Panc1 (cell line): Measurements from ENCODE around the gene PLCB1. TPM values are rescaled to one million over a fixed set of nuclear protein-coding genes. Genes with fewer than 3 reads are reported as not detected.
A peak's percentile ranks its signal among the peaks of the same experiment; 100 is the strongest.

ENCODE experiments used
- ATAC-seq: fragments of 200-7000 bp; cut with Tn5 transposase; 2 replicates; pipeline ENCODE4 v1.9.1; 2020; ENCODE audit warnings: mild to moderate bottlenecking, moderate library complexity
- BruUV-seq: library from RNA; stranded (reverse); fragments of 400-500 nt; replicated peaks from 2 replicates; lab custom pipeline; 2021; lab: Mats Ljungman, UMichigan
- CTCF ChIA-PET: fragments of 300-600 bp; sonication (Branson Sonifier 250); formaldehyde crosslinking; loops from one replicate; lab custom pipeline; 2022; ENCODE audit warnings: antibody characterized with exemption; lab: Charles Lee
- POLR2A ChIA-PET: fragments of 300-600 bp; sonication (Branson Sonifier 250); formaldehyde crosslinking; loops from one replicate; lab custom pipeline; 2022; ENCODE audit warnings: antibody characterized with exemption; lab: Charles Lee
- DNase-seq: peaks from one replicate; pipeline ENCODE4 v3.0.0-alpha.2; 2010; ENCODE audit warnings: low read depth, low spot score
- H3K27ac ChIP-seq: 2 replicates; pipeline ENCODE4 v1.5.1; 2011; ENCODE audit warnings: mild to moderate bottlenecking, low read length, inconsistent platforms
- H3K27me3 ChIP-seq: fragments of 200-500 bp; sonication (Bioruptor generic); 2 replicates; pipeline ENCODE4 v1.6.0; 2014; ENCODE audit warnings: low read length, inconsistent platforms; ENCODE audit not compliant: control insufficient read depth, insufficient read depth
- H3K36me3 ChIP-seq: fragments of 200-500 bp; sonication (Bioruptor generic); 2 replicates; pipeline ENCODE4 v1.5.1; 2014; ENCODE audit warnings: inconsistent platforms, mild to moderate bottlenecking, low read length, moderate library complexity; ENCODE audit not compliant: control insufficient read depth, insufficient read depth
- H3K4me1 ChIP-seq: 2 replicates; pipeline ENCODE4 v1.5.1; 2011; ENCODE audit warnings: inconsistent platforms, mild to moderate bottlenecking, low read length, moderate library complexity; ENCODE audit not compliant: control insufficient read depth, insufficient read depth
- H3K4me3 ChIP-seq, 2 experiments: 2 replicates each; pipeline ENCODE4 v1.5.1; 2011 to 2012; ENCODE audit warnings: low read depth in 2 of 2, low read length in 2 of 2, mild to moderate bottlenecking in 2 of 2, inconsistent platforms in 1 of 2, moderate library complexity in 1 of 2
- H3K9me3 ChIP-seq: fragments of 200-500 bp; sonication (Bioruptor generic); 2 replicates; pipeline ENCODE4 v1.5.1; 2014; ENCODE audit warnings: low read depth, mild to moderate bottlenecking, inconsistent platforms, low read length, moderate library complexity; ENCODE audit not compliant: control insufficient read depth, insufficient read depth
- POLR2AphosphoS5 ChIP-seq: IDR thresholded peaks from 2 replicates; pipeline ENCODE4 v1.6.1; 2012; ENCODE audit warnings: mild to moderate bottlenecking, low read depth, low read length, moderate library complexity
- REST ChIP-seq, 2 experiments: IDR thresholded peaks; 2 replicates each; pipeline ENCODE4 v1.6.1; 2011 to 2012; ENCODE audit warnings: low read depth in 2 of 2, control low read depth in 1 of 2, low read length in 1 of 2, mild to moderate bottlenecking in 1 of 2, moderate library complexity in 1 of 2; ENCODE audit not compliant: insufficient read depth in 1 of 2
- SIN3A ChIP-seq: IDR thresholded peaks from 2 replicates; pipeline ENCODE4 v1.6.1; 2012; ENCODE audit warnings: low read depth, mild to moderate bottlenecking, low read length, moderate library complexity, borderline replicate concordance; ENCODE audit not compliant: insufficient read depth
- TCF7L2 ChIP-seq: IDR thresholded peaks from 2 replicates; pipeline ENCODE4 v1.6.1; 2011; ENCODE audit warnings: mild to moderate bottlenecking, low read depth, low read length, inconsistent platforms
- in situ Hi-C: cut with HindIII; loops from 2 replicates; pipeline ENCODE4 v1.10.0; 2016; ENCODE audit warnings: low sequenced_read_pairs, low pct_unique_long_range_greater_than_20kb
- intact Hi-C: fragments of 100-400 bp; cut with micrococcal nuclease; formaldehyde crosslinking; loops from one replicate; pipeline ENCODE4 v1.10.0; 2022; ENCODE audit not compliant: unreplicated experiment
- total RNA-seq: library from RNA; stranded (reverse); gene quantifications from one replicate; pipeline ENCODE4 v1.2.1, GENCODE V29; 2021; ENCODE audit not compliant: unreplicated experiment
- TF ChIP-seq, protein P1 (sequence below): fragments of 450-650 bp; IDR thresholded peaks from 2 replicates; pipeline ENCODE4 v1.5.1; 2017; ENCODE audit warnings: mild to moderate bottlenecking

Gene PLCB1
- total RNA-seq, 1 experiment from 2014 or later, result 0.59 TPM

- in situ Hi-C loops, result no loop called here
- no peak overlapping the region for H3K4me3 ChIP-seq
- BruUV-seq, result no TSS peak
- DNase-seq (peak; percentile 1), ATAC-seq (no peak)
- no peak overlapping the region for H3K27ac ChIP-seq
- intact Hi-C loops, result loop anchor here (5.0 kb wide), 3 partner anchors 257 to 347 kb away; partner anchors contain the start of gene PLCB1
- CTCF ChIA-PET, result no interaction called here
- POLR2A ChIA-PET, result no interaction called here
- H3K9me3 ChIP-seq, result no peaks in the 10 kb centered on the region
- no peaks in the 10 kb centered on the region for H3K4me1 ChIP-seq
- TF ChIP-seq TCF7L2 (no peak), POLR2AphosphoS5 (no peak), SIN3A (no peak), REST (IDR thresholded peaks at IDR 0.05; ENCODE audit: insufficient read depth in 1 of 2, low read depth in 2 of 2, low read length in 1 of 2) (no peak)
- TF ChIP-seq, protein P1, sequence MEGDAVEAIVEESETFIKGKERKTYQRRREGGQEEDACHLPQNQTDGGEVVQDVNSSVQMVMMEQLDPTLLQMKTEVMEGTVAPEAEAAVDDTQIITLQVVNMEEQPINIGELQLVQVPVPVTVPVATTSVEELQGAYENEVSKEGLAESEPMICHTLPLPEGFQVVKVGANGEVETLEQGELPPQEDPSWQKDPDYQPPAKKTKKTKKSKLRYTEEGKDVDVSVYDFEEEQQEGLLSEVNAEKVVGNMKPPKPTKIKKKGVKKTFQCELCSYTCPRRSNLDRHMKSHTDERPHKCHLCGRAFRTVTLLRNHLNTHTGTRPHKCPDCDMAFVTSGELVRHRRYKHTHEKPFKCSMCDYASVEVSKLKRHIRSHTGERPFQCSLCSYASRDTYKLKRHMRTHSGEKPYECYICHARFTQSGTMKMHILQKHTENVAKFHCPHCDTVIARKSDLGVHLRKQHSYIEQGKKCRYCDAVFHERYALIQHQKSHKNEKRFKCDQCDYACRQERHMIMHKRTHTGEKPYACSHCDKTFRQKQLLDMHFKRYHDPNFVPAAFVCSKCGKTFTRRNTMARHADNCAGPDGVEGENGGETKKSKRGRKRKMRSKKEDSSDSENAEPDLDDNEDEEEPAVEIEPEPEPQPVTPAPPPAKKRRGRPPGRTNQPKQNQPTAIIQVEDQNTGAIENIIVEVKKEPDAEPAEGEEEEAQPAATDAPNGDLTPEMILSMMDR, result peak; percentile 58
- no peaks in the 10 kb centered on the region for H3K36me3 ChIP-seq
- H3K27me3 ChIP-seq, result no peaks in the 10 kb centered on the region
Measured at GRCh38 chr20:8389381-8390036, 257.4 kb downstream of the PLCB1 start.

DNA sequence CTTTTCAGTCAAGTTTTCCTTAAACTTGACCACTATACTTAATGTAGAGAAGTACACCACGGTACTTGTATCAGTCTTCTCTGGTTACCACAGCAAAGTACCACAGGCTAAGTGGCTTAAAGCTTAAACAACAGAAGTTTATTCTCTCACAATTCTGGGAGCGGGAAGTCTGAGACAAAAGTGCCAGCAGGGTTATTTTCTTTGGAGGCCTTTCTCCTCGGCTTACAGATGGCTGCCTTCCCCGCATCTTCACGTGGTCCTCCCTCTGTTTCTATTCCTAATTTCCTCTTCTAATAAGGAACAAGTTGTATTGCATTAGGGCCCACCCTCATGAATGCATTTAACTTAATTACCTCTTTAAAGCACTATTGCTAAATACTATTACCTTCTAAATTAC lies 258.0 kb downstream of the PLCB1 start:
- intact Hi-C loops (loop anchor here (5.0 kb wide), 2 partner anchors 332 to 348 kb away; no protein-coding TSS in a partner anchor), in situ Hi-C loops (no loop called here)
- H3K4me3 ChIP-seq, result no peak overlapping the region
- TF ChIP-seq POLR2AphosphoS5 (no peak), REST (IDR thresholded peaks at IDR 0.05; ENCODE audit: insufficient read depth in 1 of 2, low read depth in 2 of 2, low read length in 1 of 2) (no peak)
- H3K4me1 ChIP-seq, result no peaks in the 10 kb centered on the region
- no peaks in the 10 kb centered on the region for H3K27me3 ChIP-seq
- H3K9me3 ChIP-seq, result no peaks in the 10 kb centered on the region
- POLR2A ChIA-PET, result no interaction called here
- CTCF ChIA-PET, result no interaction called here
- no peak overlapping the region for H3K27ac ChIP-seq
- no peak for ATAC-seq
- DNase-seq, result no peak
- H3K36me3 ChIP-seq, result no peaks in the 10 kb centered on the region
- no TSS peak for BruUV-seq
